Testis (tissue), 2 donors: ENCODE results near the gene AGBL1.

Experiments used
- POLR2A ChIP-seq: fragments of 450-650 bp; IDR thresholded peaks from one replicate; pipeline ENCODE4 v1.6.1; 2017; ENCODE audit warnings: antibody characterized with exemption, mild to moderate bottlenecking, moderate library complexity
- TF ChIP-seq, protein P1 (sequence below), 3 experiments: fragments of 450-650 bp in 2 of 3; fragments of 200-600 bp in 1 of 3; sonication (generic) in 1 of 3; IDR thresholded peaks; one replicate each; pipeline ENCODE4 v1.5.1; 2016 to 2019; ENCODE audit warnings: antibody characterized with exemption in 3 of 3, mild to moderate bottlenecking in 2 of 3, moderate library complexity in 1 of 3

DNA sequence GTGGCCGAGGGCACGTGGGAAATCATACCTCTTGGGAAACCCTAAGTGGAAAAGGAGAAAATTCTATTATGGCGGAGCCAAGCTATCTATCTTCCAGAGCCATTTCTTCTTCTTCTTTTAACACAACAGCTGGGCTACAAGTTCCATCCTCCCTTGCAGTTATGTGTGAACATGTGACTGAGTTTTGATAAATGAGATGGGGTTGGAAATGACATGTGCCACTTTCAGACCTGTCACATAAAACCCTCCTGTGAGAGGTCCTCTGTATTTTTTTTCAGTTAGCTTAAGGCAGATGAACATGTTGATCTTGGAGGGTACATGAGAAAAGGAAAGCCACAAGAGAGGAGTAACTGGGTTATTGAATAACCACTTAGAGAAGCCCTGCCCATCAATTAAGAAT is 47.9 kb downstream of the AGBL1 start:
- TF ChIP-seq POLR2A = no peak
- TF ChIP-seq, protein P1, sequence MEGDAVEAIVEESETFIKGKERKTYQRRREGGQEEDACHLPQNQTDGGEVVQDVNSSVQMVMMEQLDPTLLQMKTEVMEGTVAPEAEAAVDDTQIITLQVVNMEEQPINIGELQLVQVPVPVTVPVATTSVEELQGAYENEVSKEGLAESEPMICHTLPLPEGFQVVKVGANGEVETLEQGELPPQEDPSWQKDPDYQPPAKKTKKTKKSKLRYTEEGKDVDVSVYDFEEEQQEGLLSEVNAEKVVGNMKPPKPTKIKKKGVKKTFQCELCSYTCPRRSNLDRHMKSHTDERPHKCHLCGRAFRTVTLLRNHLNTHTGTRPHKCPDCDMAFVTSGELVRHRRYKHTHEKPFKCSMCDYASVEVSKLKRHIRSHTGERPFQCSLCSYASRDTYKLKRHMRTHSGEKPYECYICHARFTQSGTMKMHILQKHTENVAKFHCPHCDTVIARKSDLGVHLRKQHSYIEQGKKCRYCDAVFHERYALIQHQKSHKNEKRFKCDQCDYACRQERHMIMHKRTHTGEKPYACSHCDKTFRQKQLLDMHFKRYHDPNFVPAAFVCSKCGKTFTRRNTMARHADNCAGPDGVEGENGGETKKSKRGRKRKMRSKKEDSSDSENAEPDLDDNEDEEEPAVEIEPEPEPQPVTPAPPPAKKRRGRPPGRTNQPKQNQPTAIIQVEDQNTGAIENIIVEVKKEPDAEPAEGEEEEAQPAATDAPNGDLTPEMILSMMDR (IDR thresholded peaks at IDR 0.05) = no peak
